HEK293 (cell line): ENCODE data around the gene NTSR1.

Source experiments
- CTCF ChIA-PET: fragments of 350-600 bp; formaldehyde crosslinking; extraction: SDS; loops from one replicate; lab custom pipeline; 2021; ENCODE audit warnings: antibody characterized with exemption; lab: Yijun Ruan, JAX
- POLR2A ChIA-PET: fragments of 300-600 bp; formaldehyde crosslinking; extraction: SDS; loops from one replicate; lab custom pipeline; 2020; ENCODE audit warnings: antibody characterized with exemption, inconsistent platforms; lab: Yijun Ruan, JAX
- H3K27ac ChIP-seq: fragments of 200-500 bp; sonication (Bioruptor generic); 2 replicates; pipeline ENCODE4 v1.5.1; 2014; ENCODE audit warnings: low read depth, low read length, control low read depth, inconsistent platforms; ENCODE audit errors: extremely low read depth
- H3K36me3 ChIP-seq, 2 experiments: fragments of 200-500 bp in 1 of 2; sonication (Bioruptor generic) in 1 of 2; 1 replicate in 1 of 2; 2 replicates in 1 of 2; pipeline ENCODE4 v1.5.1; 2014 to 2017; ENCODE audit warnings: inconsistent platforms in 2 of 2, low read length in 2 of 2; ENCODE audit not compliant: control insufficient read depth in 2 of 2, insufficient read depth in 1 of 2
- H3K4me1 ChIP-seq: fragments of 200-500 bp; sonication (Bioruptor generic); 2 replicates; pipeline ENCODE4 v1.5.1; 2014; ENCODE audit warnings: mild to moderate bottlenecking, low read length, inconsistent platforms; ENCODE audit not compliant: control insufficient read depth, insufficient read depth
- H3K4me3 ChIP-seq: 2 replicates; pipeline ENCODE4 v1.5.1; 2011; ENCODE audit warnings: low read depth, mild to moderate bottlenecking, control low read depth, low read length, moderate library complexity
- H3K9me3 ChIP-seq: fragments of 200-500 bp; sonication (Bioruptor generic); 2 replicates; pipeline ENCODE4 v1.5.1; 2014; ENCODE audit warnings: low read depth, low read length, inconsistent platforms; ENCODE audit not compliant: control insufficient read depth, insufficient read depth
- BCL6B ChIP-seq: fragments of 450-650 bp; formaldehyde crosslinking; IDR thresholded peaks from 2 replicates; pipeline ENCODE4 v1.5.1; 2017; ENCODE audit warnings: missing biosample characterization, missing genetic modification characterization
- SP2 ChIP-seq: fragments of 450-650 bp; formaldehyde crosslinking; IDR thresholded peaks from 2 replicates; pipeline ENCODE4 v1.5.1; 2016; ENCODE audit warnings: missing biosample characterization, missing genetic modification characterization
- ZFP69B ChIP-seq: fragments of 450-650 bp; formaldehyde crosslinking; IDR thresholded peaks from 2 replicates; pipeline ENCODE4 v1.5.1; 2016; ENCODE audit warnings: missing biosample characterization, missing genetic modification characterization
- ZNF133 ChIP-seq: fragments of 450-650 bp; formaldehyde crosslinking; IDR thresholded peaks from 2 replicates; pipeline ENCODE4 v1.5.1; 2016; ENCODE audit warnings: missing biosample characterization, missing genetic modification characterization
- ZNF169 ChIP-seq: fragments of 450-650 bp; formaldehyde crosslinking; IDR thresholded peaks from 2 replicates; pipeline ENCODE4 v1.5.1; 2016; ENCODE audit warnings: missing biosample characterization, missing genetic modification characterization
- ZNF214 ChIP-seq: fragments of 450-650 bp; formaldehyde crosslinking; IDR thresholded peaks from 2 replicates; pipeline ENCODE4 v1.5.1; 2017; ENCODE audit warnings: missing biosample characterization, mild to moderate bottlenecking, missing genetic modification characterization, borderline replicate concordance
- ZNF280C ChIP-seq: fragments of 450-650 bp; formaldehyde crosslinking; IDR thresholded peaks from 2 replicates; pipeline ENCODE4 v1.5.1; 2016; ENCODE audit warnings: missing biosample characterization, missing genetic modification characterization
- ZNF37A ChIP-seq: fragments of 450-650 bp; IDR thresholded peaks from 2 replicates; pipeline ENCODE4 v1.5.1; 2018; ENCODE audit warnings: missing biosample characterization, missing genetic modification characterization
- ZNF394 ChIP-seq: fragments of 450-650 bp; formaldehyde crosslinking; IDR thresholded peaks from 2 replicates; pipeline ENCODE4 v1.5.1; 2016; ENCODE audit warnings: missing biosample characterization, missing genetic modification characterization, mild to moderate bottlenecking, moderate library complexity, borderline replicate concordance
- ZNF404 ChIP-seq: fragments of 450-650 bp; formaldehyde crosslinking; IDR thresholded peaks from 2 replicates; pipeline ENCODE4 v1.5.1; 2017; ENCODE audit warnings: missing biosample characterization, missing genetic modification characterization
- ZNF513 ChIP-seq: fragments of 450-650 bp; IDR thresholded peaks from 2 replicates; pipeline ENCODE4 v1.5.1; 2018; ENCODE audit warnings: missing biosample characterization, missing genetic modification characterization
- ZNF791 ChIP-seq: fragments of 450-650 bp; formaldehyde crosslinking; IDR thresholded peaks from 2 replicates; pipeline ENCODE4 v1.5.1; 2016; ENCODE audit warnings: missing biosample characterization, missing genetic modification characterization

Gene NTSR1

GRCh38 chr20:62742979-62743776 lies 34.5 kb downstream of the NTSR1 start:
- Histone ChIP-seq H3K27ac (no peak overlapping the region), H3K36me3 (no peaks in the 10 kb centered on the region), H3K9me3 (no peaks in the 10 kb centered on the region), H3K4me1 (no peaks in the 10 kb centered on the region), H3K4me3 (no peak overlapping the region)
- TF ChIP-seq ZNF214 (tag by site-specific recombination) = no peak
- no peak for TF ChIP-seq ZNF280C (tag by site-specific recombination)
- TF ChIP-seq BCL6B = no peak
- no peak for TF ChIP-seq ZNF37A
- ChIA-PET POLR2A (no interaction called here), CTCF (no interaction called here)

GRCh38 chr20:62743777-62744317 lies 35.2 kb downstream of the NTSR1 start:
- Histone ChIP-seq H3K9me3 (no peaks in the 10 kb centered on the region), H3K36me3 (no peaks in the 10 kb centered on the region), H3K4me3 (no peak overlapping the region), H3K27ac (no peak overlapping the region), H3K4me1 (no peaks in the 10 kb centered on the region)
- ChIA-PET CTCF (interaction anchor here (0.7 kb wide), 1 partner anchor 38 kb away, joined by 5 read pairs; no protein-coding TSS in a partner anchor), POLR2A (interaction anchor here (0.6 kb wide), 1 partner anchor 14 kb away, joined by 3 read pairs; no protein-coding TSS in a partner anchor)
- no peak for TF ChIP-seq ZNF37A
- no peak for TF ChIP-seq ZFP69B (tag by site-specific recombination)
- no peak for TF ChIP-seq ZNF404 (tag by site-specific recombination)
- no peak for TF ChIP-seq BCL6B
- TF ChIP-seq ZNF169 = no peak
- no peak for TF ChIP-seq SP2 (tag by site-specific recombination)
- no peak for TF ChIP-seq ZNF133 (tag by site-specific recombination)

- no peak overlapping the region for H3K4me3 ChIP-seq
- TF ChIP-seq ZNF394 (tag by site-specific recombination) = no peak
- no peak for TF ChIP-seq ZNF513 (tag by site-specific recombination)
- no peak for TF ChIP-seq ZNF791 (tag by site-specific recombination)
- TF ChIP-seq, all 188 proteins: peak for 0
- CTCF ChIA-PET = no interaction called here
- H3K36me3 ChIP-seq = no peaks in the 10 kb centered on the region
- POLR2A ChIA-PET = no interaction called here
- H3K4me1 ChIP-seq = no peaks in the 10 kb centered on the region
- no peak overlapping the region for H3K27ac ChIP-seq
- H3K9me3 ChIP-seq = no peaks in the 10 kb centered on the region
These were observed 36.1 kb downstream of the NTSR1 start for GRCh38 chr20:62744741-62745191.
